ENCODE data around the gene RNU2-1. TPM values are rescaled to one million over a fixed set of nuclear protein-coding genes. Genes with fewer than 3 reads are reported as not detected.

Gene RNU2-1
- total RNA-seq: not detected

DNA sequence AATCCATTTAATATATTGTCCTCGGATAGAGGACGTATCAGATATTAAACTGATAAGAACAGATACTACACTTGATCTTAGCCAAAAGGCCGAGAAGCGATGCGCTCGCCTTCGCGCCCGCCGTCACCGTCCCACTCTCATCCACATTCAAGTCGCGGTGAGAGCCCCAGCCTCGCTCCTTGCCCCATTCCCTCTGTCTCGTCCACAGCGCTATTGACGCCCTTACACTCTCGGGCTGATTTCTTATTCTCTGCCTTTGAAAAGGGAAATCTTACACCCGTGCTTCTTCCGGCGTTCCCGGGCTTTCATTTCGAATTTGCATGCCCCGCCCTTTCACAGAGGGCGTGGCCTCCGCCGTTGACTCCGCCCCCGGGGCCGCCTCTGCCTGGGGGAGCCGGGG lies at the start of gene RNU2-1:
Gene RNU2-1, minus strand, starts transcription at position 101 of the 400 bp plus-strand sequence.

DNA sequence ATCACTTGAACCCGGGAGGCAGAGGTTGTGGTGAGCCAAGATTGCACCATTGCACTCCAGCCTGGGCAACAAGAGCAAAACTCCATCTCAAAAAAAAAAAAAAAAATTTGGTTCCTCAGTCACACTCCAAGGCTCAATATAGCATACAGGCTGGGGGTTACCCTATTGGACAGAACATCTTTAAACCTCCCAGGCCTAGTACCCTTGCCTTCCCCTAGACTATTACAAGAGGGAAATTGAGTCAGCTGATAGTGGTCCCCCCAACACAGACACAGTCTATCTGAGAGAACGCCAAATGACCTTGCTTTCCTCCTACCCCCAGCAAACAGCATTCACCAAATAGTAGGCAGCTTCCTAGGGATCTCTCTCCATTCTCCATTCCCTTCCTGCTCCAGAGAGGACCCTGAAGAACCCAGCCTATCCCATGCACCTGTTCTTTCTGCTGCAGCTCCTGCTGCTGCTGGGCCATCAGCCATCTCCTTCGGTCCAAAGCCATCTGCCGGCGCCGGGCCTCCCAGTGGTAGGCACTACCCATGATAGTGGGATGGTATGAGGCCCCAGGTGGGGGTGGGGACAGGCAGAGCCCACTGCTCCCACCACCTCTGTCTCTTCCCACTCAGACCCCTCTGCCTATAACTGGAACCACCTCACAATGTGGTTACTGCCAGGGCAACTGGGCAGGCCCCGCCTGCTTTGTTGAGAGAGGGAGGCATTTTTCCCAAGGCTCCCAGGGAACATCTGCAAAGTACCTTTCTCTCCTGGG lies 5.6 kb downstream of the RNU2-1 start, which contains the start of gene CCDC200:
Gene CCDC200, minus strand, starts transcription at position 604 of the 763 bp plus-strand sequence. Its CDS starts 69 bp downstream, at position 535.

DNA sequence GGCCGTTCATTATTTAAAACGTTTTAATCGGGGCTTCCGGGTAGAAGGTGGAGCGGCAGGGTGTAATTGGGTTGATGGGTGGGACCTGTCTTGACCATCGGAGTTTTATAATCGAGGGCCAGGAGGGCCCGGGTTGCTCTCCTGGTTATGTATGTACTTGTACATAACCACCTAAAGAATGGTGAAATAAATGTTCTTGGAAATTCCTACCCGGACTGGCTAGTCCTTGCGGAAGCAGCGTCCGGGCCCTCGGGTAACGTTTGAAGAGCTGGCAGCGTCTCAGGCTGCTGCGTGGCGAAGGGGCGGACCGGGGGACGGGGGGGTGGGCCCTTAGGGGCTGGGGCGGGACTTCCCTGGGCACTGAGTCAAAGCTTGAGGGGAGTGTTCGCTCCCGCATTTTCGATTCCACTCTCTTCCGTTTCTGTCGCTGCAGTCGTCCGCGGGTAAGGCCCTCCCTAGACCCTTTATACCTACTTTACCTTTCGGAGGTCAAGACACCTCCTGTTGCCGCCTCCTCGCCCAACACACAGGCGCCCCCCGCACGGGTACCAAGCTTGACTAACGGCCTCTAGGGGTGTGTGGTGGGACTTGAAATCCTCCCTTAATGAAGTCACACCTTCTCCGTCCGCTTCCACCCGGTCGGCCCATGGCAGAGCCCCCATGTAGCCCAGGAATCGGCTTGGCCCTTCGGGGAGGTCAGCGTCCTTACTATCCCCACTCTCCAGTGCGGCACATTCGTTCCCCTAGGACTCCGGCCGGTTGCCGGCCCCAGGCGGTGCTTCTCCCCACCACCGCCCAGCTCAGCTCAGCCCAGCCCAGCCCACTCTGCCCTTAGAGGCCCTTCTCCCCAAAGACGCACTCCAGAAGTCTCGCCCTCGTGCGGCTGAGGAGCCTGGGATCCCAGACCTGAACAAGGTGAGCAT lies 22.0 kb downstream of the RNU2-1 start, which contains the start of gene TMEM106A:
Gene TMEM106A, plus strand, starts transcription at position 396 of the 923 bp plus-strand sequence. CDS start 1,167 bp downstream, outside the sequence.

Small RNA genes within 50 kb of the gene (small RNA-seq; reads per million reads assigned to genes)
- gene RF00004 (0 reads per million in 2 donors), gene RNU2-1 (0 reads per million in 2 donors)

Other genes with a start within 250 kb of the RNU2-1 start
- gene RPL27, start 235.6 kb downstream of the RNU2-1 start, total RNA-seq: 1,000 to 10,000 TPM in 1 of 2 donors, 100 to 1,000 TPM in 1; 783 to 1,366 TPM
- 100 to 1,000 TPM; 167 to 255 TPM for gene IFI35, start 227.2 kb downstream of the RNU2-1 start, total RNA-seq
- gene VAT1, start 211.6 kb downstream of the RNU2-1 start, total RNA-seq: 100 to 1,000 TPM; 400 to 703 TPM
- under 1 TPM; 0.33 to 0.34 TPM for gene RND2, start 208.7 kb downstream of the RNU2-1 start, total RNA-seq
- gene BRCA1, start 108.6 kb downstream of the RNU2-1 start, total RNA-seq: 10 to 100 TPM; 30.6 to 46.6 TPM
- 10 to 100 TPM; 72.9 to 93.6 TPM for gene NBR1, start 62.8 kb downstream of the RNU2-1 start, total RNA-seq
- gene TMEM106A, start 22.1 kb downstream of the RNU2-1 start, total RNA-seq: 1 to 10 TPM; 2.7 to 4.1 TPM
- not detected for gene CCDC200, start 5.4 kb downstream of the RNU2-1 start, total RNA-seq
- 1 to 10 TPM; 5.7 to 5.9 TPM for gene ARL4D, start 165.0 kb upstream of the RNU2-1 start, total RNA-seq
- gene DHX8, start 250.0 kb upstream of the RNU2-1 start, total RNA-seq: 10 to 100 TPM; 42.3 to 48.3 TPM